IMR-90 (cell line): ENCODE results near the gene ZNF774. TPM values are rescaled to one million over a fixed set of nuclear protein-coding genes. Genes with fewer than 3 reads are reported as not detected.

Experiments
- ATAC-seq: fragments of 200-7000 bp; cut with Tn5 transposase; 2 replicates; pipeline ENCODE4 v1.9.1; 2020; ENCODE audit warnings: low read depth, mild to moderate bottlenecking, moderate library complexity
- BruUV-seq: library from RNA; stranded (reverse); fragments of 400-500 nt; replicated peaks from 2 replicates; lab custom pipeline; 2021; lab: Mats Ljungman, UMichigan
- CTCF ChIA-PET: fragments of 300-600 bp; formaldehyde crosslinking; extraction: SDS; loops from one replicate; lab custom pipeline; 2021; ENCODE audit warnings: antibody characterized with exemption; lab: Yijun Ruan, JAX
- POLR2A ChIA-PET: fragments of 300-600 bp; sonication (Branson Sonifier 250); formaldehyde crosslinking; loops from one replicate; lab custom pipeline; 2022; ENCODE audit warnings: antibody characterized with exemption; ENCODE audit not compliant: unreplicated experiment; lab: Charles Lee
- DNase-seq: peaks from one replicate; pipeline ENCODE4 v3.0.0; 2013
- H2AFZ ChIP-seq: replicated peaks from 2 replicates; pipeline ENCODE3; 2013; ENCODE audit warnings: low read length, mild to moderate bottlenecking; ENCODE audit not compliant: poor library complexity
- H2AK5ac ChIP-seq: 2 replicates; pipeline ENCODE4 v1.6.1; 2013; ENCODE audit warnings: low read depth, low read length, inconsistent platforms
- H2AK9ac ChIP-seq: replicated peaks from 2 replicates; pipeline ENCODE3; 2013; ENCODE audit warnings: mild to moderate bottlenecking, low read depth, low read length, moderate library complexity; ENCODE audit not compliant: poor library complexity
- H2BK120ac ChIP-seq: 2 replicates; pipeline ENCODE4 v1.6.1; 2013; ENCODE audit warnings: low read depth, low read length, inconsistent platforms
- H2BK15ac ChIP-seq: 3 replicates; pipeline ENCODE4 v1.6.1; 2013; ENCODE audit warnings: low read depth, low read length, inconsistent platforms
- H2BK20ac ChIP-seq: 2 replicates; pipeline ENCODE4 v1.6.1; 2013; ENCODE audit warnings: low read depth, mild to moderate bottlenecking, inconsistent platforms, low read length, moderate library complexity
- H2BK5ac ChIP-seq: 2 replicates; pipeline ENCODE4 v1.6.1; 2013; ENCODE audit warnings: mild to moderate bottlenecking, low read depth, low read length, inconsistent platforms; ENCODE audit not compliant: poor library complexity, severe bottlenecking
- H3K14ac ChIP-seq: replicated peaks from 2 replicates; pipeline ENCODE4 v1.6.1; 2013; ENCODE audit warnings: low read depth, low read length, inconsistent platforms
- H3K18ac ChIP-seq: 2 replicates; pipeline ENCODE4 v1.6.1; 2013; ENCODE audit warnings: low read depth, low read length, control low read depth
- H3K23ac ChIP-seq: 2 replicates; pipeline ENCODE4 v1.6.1; 2013; ENCODE audit warnings: low read depth, low read length, inconsistent platforms
- H3K27ac ChIP-seq: 2 replicates; pipeline ENCODE4 v1.5.1; 2013; ENCODE audit warnings: mild to moderate bottlenecking, control low read depth, low read length; ENCODE audit not compliant: insufficient read depth
- H3K27me3 ChIP-seq: 2 replicates; pipeline ENCODE4 v1.6.1; 2013; ENCODE audit warnings: low read length; ENCODE audit not compliant: control insufficient read depth, insufficient read depth
- H3K36me3 ChIP-seq: 2 replicates; pipeline ENCODE4 v1.6.1; 2013; ENCODE audit warnings: low read length, mixed read lengths; ENCODE audit not compliant: control insufficient read depth, insufficient read depth
- H3K4ac ChIP-seq: 2 replicates; pipeline ENCODE4 v1.6.1; 2013; ENCODE audit warnings: low read depth, low read length, inconsistent platforms
- H3K4me1 ChIP-seq: 2 replicates; pipeline ENCODE4 v1.6.1; 2013; ENCODE audit warnings: low read length, mixed read lengths; ENCODE audit not compliant: control insufficient read depth, insufficient read depth
- H3K4me2 ChIP-seq: 2 replicates; pipeline ENCODE4 v1.6.1; 2013; ENCODE audit warnings: low read depth, mild to moderate bottlenecking, control low read depth, low read length, moderate library complexity
- H3K4me3 ChIP-seq: 2 replicates; pipeline ENCODE4 v1.5.1; 2013; ENCODE audit warnings: low read depth, mild to moderate bottlenecking, control low read depth, low read length, moderate library complexity; ENCODE audit not compliant: insufficient read depth
- H3K56ac ChIP-seq: 2 replicates; pipeline ENCODE4 v1.6.1; 2013; ENCODE audit warnings: low read length, inconsistent platforms; ENCODE audit not compliant: insufficient read depth; ENCODE audit errors: extremely low read depth
- H3K79me1 ChIP-seq, 2 experiments: 2 replicates each; pipeline ENCODE4 v1.6.1; 2013; ENCODE audit warnings: low read length in 2 of 2, inconsistent platforms in 1 of 2, low read depth in 1 of 2
- H3K9ac ChIP-seq: 2 replicates; pipeline ENCODE4 v1.6.1; 2013; ENCODE audit warnings: low read depth, low read length, control low read depth
- H3K9me1 ChIP-seq: 2 replicates; pipeline ENCODE4 v1.6.1; 2013; ENCODE audit warnings: low read length, inconsistent platforms; ENCODE audit not compliant: insufficient read depth
- H3K9me3 ChIP-seq: 2 replicates; pipeline ENCODE4 v1.6.1; 2013; ENCODE audit warnings: low read length; ENCODE audit not compliant: control insufficient read depth, insufficient read depth
- H4K20me1 ChIP-seq: 2 replicates; pipeline ENCODE4 v1.6.1; 2013; ENCODE audit warnings: low read length, inconsistent platforms; ENCODE audit not compliant: insufficient read depth
- H4K5ac ChIP-seq: 2 replicates; pipeline ENCODE4 v1.6.1; 2013; ENCODE audit warnings: mild to moderate bottlenecking, low read depth, low read length, control low read depth
- H4K8ac ChIP-seq, 2 experiments: 2 replicates each; pipeline ENCODE4 v1.6.1; 2013; ENCODE audit warnings: low read depth in 2 of 2, low read length in 2 of 2, control low read depth in 1 of 2, inconsistent platforms in 1 of 2
- H4K91ac ChIP-seq: 2 replicates; pipeline ENCODE4 v1.6.1; 2013; ENCODE audit warnings: low read depth, low read length, inconsistent platforms; ENCODE audit not compliant: insufficient read depth
- BHLHE40 ChIP-seq: fragments of 150-350 bp; IDR thresholded peaks from 2 replicates; pipeline ENCODE4 v1.6.1; 2016; ENCODE audit warnings: mild to moderate bottlenecking, low read depth, low read length
- CTCF ChIP-seq: conservative IDR thresholded peaks from 2 replicates; pipeline ENCODE4 v1.5.1; 2012; ENCODE audit warnings: mild to moderate bottlenecking, low read depth, low read length, improper control_type of control experiment
- MAZ ChIP-seq: IDR thresholded peaks from 2 replicates; pipeline ENCODE4 v1.6.1; 2012; ENCODE audit warnings: low read depth, mild to moderate bottlenecking, low read length, improper control_type of control experiment, moderate library complexity, borderline replicate concordance
- RAD21 ChIP-seq: IDR thresholded peaks from 2 replicates; pipeline ENCODE4 v1.6.1; 2012; ENCODE audit warnings: low read length, improper control_type of control experiment
- WGBS, 2 experiments: methylation state at CpG; one replicate each; pipeline versions ENCODE4 v1.1.5 to v1.1.7; 2013; ENCODE audit warnings: missing lambda C conversion rate in 2 of 2; ENCODE audit not compliant: insufficient read length in 1 of 2; ENCODE audit errors: extremely low coverage in 2 of 2; 5-methylcytosine and 5-hydroxymethylcytosine counted together
- dilution Hi-C: fragments of 300-500 bp; cut with HindIII; formaldehyde crosslinking; loops from one replicate; pipeline ENCODE4 v1.14.3; 2018; ENCODE audit warnings: low sequenced_read_pairs; ENCODE audit not compliant: unreplicated experiment
- in situ Hi-C: fragments of 300-500 bp; cut with MboI; formaldehyde crosslinking; loops from 3 replicates; pipeline ENCODE4 v1.14.3; 2019; ENCODE audit warnings: low sequenced_read_pairs, inconsistent platforms, mixed read lengths
- intact Hi-C: fragments of 100-400 bp; cut with micrococcal nuclease; formaldehyde crosslinking; loops from 2 replicates; pipeline ENCODE4 v1.10.0; 2022
- polyA plus RNA-seq, 3 experiments: library from polyadenylated mRNA; depleted of rRNA; stranded (reverse); fragments of >200 nt; gene quantifications; 2 replicates each; pipeline ENCODE4 v1.2.3, GENCODE V29; 2012; ENCODE audit warnings: low replicate concordance in 1 of 3
- total RNA-seq: library from RNA; depleted of rRNA; stranded (reverse); fragments of >200 nt; gene quantifications from 2 replicates; pipeline ENCODE4 v1.2.3, GENCODE V29; 2012

The ZNF774 gene
- total and polyA plus RNA-seq, 2 of the 4 experiments (the other 2 are of a cell fraction), result 0.91 to 1.1 TPM

DNA sequence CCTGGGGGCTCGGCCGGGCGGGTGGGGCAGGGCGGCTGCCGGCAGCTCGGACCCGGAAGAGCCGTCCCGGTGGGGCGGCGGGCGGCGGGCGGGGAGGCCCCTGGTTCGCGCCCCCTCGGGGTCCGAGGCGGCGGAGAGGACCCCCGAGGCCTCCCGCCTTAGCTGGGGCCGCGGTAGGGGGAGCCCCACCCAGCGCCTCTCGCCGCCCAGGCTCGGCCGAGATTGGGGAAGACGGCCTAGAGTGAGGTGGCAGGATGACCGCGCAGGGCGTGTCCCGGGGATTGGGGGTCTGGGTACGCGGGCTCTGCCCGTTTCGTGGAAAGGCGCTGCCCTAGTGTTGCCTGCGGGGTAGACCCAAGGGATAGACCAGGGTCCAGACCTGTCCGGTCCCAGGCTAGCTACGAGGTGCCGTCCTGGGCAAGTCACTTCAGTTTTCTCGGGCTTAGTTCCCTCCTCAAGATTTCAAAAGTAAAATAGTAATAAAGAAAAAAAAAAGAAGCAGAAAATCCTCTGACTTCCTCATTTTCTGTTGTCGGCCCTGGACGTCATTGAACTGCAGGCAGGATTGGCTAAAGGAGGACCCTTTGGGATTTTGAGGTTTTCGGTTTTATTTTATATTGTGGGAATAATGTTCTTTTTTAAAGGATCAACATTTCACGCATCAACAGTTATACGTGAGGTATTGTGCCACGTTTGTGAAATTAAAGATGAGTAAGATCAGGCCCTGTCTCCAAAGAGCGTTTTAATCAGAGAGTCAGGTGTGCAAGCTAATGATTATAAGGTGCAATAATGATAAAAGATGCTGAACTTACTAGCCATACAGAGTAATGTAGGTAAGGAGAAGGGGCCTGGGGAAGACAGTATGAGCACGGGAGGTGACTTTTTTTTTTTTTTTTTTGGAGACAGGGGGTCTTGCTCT lies 36.6 kb downstream of the ZNF774 start:
- Histone ChIP-seq H3K56ac (peak overlapping the region; percentile 98), H2BK15ac (peak overlapping the region; percentile 47; the same call in 1 of the 3 replicates), H3K9me3 (no peaks in the 10 kb centered on the region), H4K5ac (peak overlapping the region; percentile 67), H3K14ac (peak overlapping the region; percentile 93), H4K8ac (peak overlapping the region; percentile 86 to 96; a peak in 3 of 4 replicates), H3K36me3 (peaks cover 8% of the 10 kb centered on the region), H3K4me2 (peak overlapping the region; percentile 88), H2BK20ac (no peak overlapping the region), H4K91ac (peak overlapping the region; percentile 95), H4K20me1 (peaks cover 38% of the 10 kb centered on the region), H3K18ac (peak overlapping the region; percentile 66), H3K4me3 (peak overlapping the region; percentile 80), H2BK120ac (peak overlapping the region; percentile 60), H3K79me1 (peaks cover 10 to 45% of the 10 kb centered on the region in 2 experiments), H2AK9ac (peak overlapping the region; percentile 99), H3K23ac (peak overlapping the region; percentile 94), H3K4me1 (peaks cover 7% of the 10 kb centered on the region), H3K4ac (peak overlapping the region; percentile 87), H2BK5ac (peak overlapping the region; percentile 75), H3K27ac (peak overlapping the region; percentile 74), H3K9ac (peak overlapping the region; percentile 85), H3K27me3 (no peaks in the 10 kb centered on the region), H2AFZ (peak overlapping the region; percentile 95), H3K9me1 (peaks cover 9% of the 10 kb centered on the region; the same call in 1 of the 2 replicates), H2AK5ac (peak overlapping the region; percentile 83)
- TSS peak; percentile 25 for BruUV-seq
- TF ChIP-seq CTCF (no peak), BHLHE40 (no peak), MAZ (0 out of 2 replicates have a peak, but pooled peaks have one; percentile 6), RAD21 (0 out of 2 replicates have a peak, but pooled peaks have one; percentile 28)
- in situ Hi-C loops (no loop called here), dilution Hi-C loops (no loop called here), intact Hi-C loops (loop anchor here (1.0 kb wide), 2 partner anchors 12 to 68 kb away; no protein-coding TSS in a partner anchor)
- peak; percentile 41 for DNase-seq
- CTCF ChIA-PET, result interaction anchor here (1.5 to 1.9 kb wide), 2 partner anchors 27 to 68 kb away, joined by 4 to 5 read pairs; no protein-coding TSS in a partner anchor
- POLR2A ChIA-PET, result interaction anchor here (0.5 to 0.9 kb wide), 2 partner anchors 20 to 155 kb away, joined by 4 to 9 read pairs; partner anchors contain the start of gene CIB1
- peak; percentile 59 for ATAC-seq
- 3% methylated on average over 17 of the region's 52 CpGs; no CpG with 5 or more reads in 1 of the 2 experiments for WGBS, 2 experiments
